ENCODE measurements around the gene CELA2A. TPM values are rescaled to one million over a fixed set of nuclear protein-coding genes. Genes with fewer than 3 reads are reported as not detected.

Gene CELA2A
- total and polyA plus RNA-seq, 9 of the 15 experiments (the other 6 are each of a cell fraction or from before 2014, with no cell fraction given): 0.62 TPM; not detected in 8

GRCh38 chr1:15475752-15476314, 19.3 kb downstream of the CELA2A start, which contains the start of gene CELA2B (continued):
- no peak for TF ChIP-seq ZNF655 (CRISPR knock-in tag; IDR thresholded peaks at IDR 0.05)
- peak; percentile 45; the same call in 1 of the 2 replicates for TF ChIP-seq EP300 (IDR thresholded peaks at IDR 0.05; ENCODE audit: low read length)
- peak; percentile 45 for TF ChIP-seq ZFX (CRISPR knock-in tag; IDR thresholded peaks at IDR 0.05)
- peak; percentile 60 for TF ChIP-seq MTA2 (IDR thresholded peaks at IDR 0.05; ENCODE audit: low read depth)
- TF ChIP-seq KHSRP (IDR thresholded peaks at IDR 0.05): 0 out of 2 replicates have a peak, but pooled peaks have one; percentile 19
- peak; percentile 41; the same call in 1 of the 2 replicates for TF ChIP-seq ZNF384 (IDR thresholded peaks at IDR 0.05; ENCODE audit: low read depth, low read length)
- peak; percentile 52 for TF ChIP-seq TCF3 (CRISPR knock-in tag; IDR thresholded peaks at IDR 0.05)
- peak; percentile 23; the same call in 1 of the 2 replicates for TF ChIP-seq VEZF1 (CRISPR knock-in tag; IDR thresholded peaks at IDR 0.05)
- TF ChIP-seq CREB5 (CRISPR knock-in tag; IDR thresholded peaks at IDR 0.05): no peak
- TF ChIP-seq ARID1B (IDR thresholded peaks at IDR 0.05): peak; percentile 75
- TF ChIP-seq TEAD4 (IDR thresholded peaks at IDR 0.05; ENCODE audit: low read length): peak; percentile 47; the same call in 1 of the 2 replicates
- no peak for TF ChIP-seq TEAD4 (CRISPR knock-in tag; IDR thresholded peaks at IDR 0.05; ENCODE audit: borderline replicate concordance)
- no peak for TF ChIP-seq ZNF12 (CRISPR knock-in tag; IDR thresholded peaks at IDR 0.05)
- TF ChIP-seq PCBP2 (IDR thresholded peaks at IDR 0.05; ENCODE audit: low read depth, low read length, poor library complexity, severe bottlenecking): no peak
- TF ChIP-seq ZNF551 (CRISPR knock-in tag; IDR thresholded peaks at IDR 0.05): no peak
- TF ChIP-seq SMARCE1 (IDR thresholded peaks at IDR 0.05): peak; percentile 37; the same call in 1 of the 2 replicates
- TF ChIP-seq ATF6 (CRISPR knock-in tag; IDR thresholded peaks at IDR 0.05): no peak
- TF ChIP-seq KDM5B (IDR thresholded peaks at IDR 0.05; ENCODE audit: insufficient replicate concordance, low read depth, low read length): no peak

Measured in K562 (cell line).